ENCODE results near the gene ENOX2.

The ENOX2 gene

DNA sequence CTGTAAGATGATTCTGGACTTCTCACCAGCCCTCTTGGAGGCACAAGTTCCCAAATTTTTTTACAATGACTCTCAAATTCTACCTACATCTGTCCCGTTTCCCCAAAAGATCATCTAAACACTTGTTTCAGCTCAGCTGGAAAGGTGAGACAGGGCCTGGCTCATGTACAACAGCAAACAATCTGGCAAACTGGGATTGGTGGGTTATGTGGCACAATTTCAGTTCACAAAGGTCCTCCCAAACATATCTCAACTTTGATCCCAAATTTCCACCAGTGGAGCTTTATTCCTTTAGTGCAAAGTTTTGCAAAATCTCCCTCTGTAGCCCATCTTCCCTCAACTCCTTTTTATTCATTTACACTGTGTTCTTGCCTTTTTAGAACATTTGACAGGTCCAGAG is 207.1 kb downstream of the ENOX2 start:
- DNase-seq: no peak

DNA sequence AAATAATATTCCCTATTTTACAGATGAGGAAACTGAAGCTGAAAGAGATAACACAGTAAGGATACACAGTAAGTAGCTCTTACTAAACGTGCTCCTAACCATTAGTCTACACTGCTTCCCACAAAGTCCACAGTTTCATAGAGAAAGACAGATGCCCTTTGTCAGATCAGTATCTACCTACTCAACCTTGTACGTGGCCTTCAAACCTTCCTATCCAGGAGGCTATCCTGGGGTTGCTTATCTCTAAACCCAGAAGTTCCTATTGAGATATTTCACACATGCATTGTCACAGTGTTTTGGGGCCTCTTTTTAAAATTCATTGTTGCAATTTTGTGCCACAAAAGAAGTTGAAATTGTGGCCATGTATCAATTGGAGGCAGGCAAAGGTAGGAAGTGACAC is 208.0 kb downstream of the ENOX2 start:
- no peak for DNase-seq

DNA sequence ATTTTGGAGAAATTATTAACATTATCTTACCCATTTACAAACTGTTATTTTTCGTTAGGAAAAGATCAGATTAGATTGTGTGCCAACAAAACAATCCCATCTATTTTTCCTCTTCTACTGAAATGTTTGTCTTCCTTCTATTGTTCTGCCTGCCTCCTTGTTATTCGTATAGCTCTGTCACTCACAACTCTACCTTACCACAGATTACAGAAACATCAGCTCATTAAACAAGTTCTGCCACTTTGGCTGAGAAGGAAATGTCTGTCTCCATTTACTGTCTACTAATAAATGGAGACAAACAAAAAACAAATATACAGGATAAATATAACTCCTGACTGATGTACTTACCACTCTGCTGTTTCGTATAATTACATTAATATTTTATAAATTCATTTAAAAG is 211.4 kb downstream of the ENOX2 start:
- no peak for DNase-seq

DNA sequence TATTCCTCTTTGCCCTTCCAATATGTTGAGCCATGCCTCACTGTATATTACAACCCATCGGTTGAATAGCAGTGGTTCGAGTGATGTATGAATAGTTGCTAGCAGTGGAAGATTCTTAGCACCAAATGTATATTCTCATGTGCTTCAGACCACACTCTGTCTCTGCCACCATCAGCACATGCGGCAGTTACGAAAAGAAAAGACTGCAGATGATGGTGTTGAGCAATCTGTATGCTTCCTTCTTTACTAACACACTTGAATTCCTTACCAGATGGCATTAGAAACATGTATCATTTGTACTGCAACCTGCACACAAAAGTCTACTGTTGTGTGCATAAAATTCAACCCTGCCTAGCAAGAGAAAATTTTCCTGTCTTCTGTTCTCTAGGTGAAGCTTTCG is 214.6 kb downstream of the ENOX2 start:
- no peak for DNase-seq

DNA sequence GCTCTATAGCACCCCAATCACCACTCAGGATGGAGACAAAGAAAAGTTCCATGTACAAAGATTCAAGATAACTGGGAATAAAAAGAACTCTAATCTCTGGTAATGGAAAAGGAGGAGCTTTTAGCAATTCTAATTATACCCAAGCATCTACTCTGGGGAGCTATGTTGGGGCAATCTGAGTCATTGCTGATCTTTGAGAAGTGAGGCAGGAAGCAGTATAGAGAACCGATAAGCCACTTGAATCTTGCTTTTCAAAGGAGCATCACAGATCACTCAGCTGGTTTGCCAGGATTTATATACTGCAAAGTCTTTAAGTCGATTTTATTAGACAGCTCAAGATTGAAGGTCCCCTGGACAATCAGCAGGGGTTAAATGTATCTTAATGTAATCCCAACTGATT is 220.0 kb downstream of the ENOX2 start:
- DNase-seq: no peak

DNA sequence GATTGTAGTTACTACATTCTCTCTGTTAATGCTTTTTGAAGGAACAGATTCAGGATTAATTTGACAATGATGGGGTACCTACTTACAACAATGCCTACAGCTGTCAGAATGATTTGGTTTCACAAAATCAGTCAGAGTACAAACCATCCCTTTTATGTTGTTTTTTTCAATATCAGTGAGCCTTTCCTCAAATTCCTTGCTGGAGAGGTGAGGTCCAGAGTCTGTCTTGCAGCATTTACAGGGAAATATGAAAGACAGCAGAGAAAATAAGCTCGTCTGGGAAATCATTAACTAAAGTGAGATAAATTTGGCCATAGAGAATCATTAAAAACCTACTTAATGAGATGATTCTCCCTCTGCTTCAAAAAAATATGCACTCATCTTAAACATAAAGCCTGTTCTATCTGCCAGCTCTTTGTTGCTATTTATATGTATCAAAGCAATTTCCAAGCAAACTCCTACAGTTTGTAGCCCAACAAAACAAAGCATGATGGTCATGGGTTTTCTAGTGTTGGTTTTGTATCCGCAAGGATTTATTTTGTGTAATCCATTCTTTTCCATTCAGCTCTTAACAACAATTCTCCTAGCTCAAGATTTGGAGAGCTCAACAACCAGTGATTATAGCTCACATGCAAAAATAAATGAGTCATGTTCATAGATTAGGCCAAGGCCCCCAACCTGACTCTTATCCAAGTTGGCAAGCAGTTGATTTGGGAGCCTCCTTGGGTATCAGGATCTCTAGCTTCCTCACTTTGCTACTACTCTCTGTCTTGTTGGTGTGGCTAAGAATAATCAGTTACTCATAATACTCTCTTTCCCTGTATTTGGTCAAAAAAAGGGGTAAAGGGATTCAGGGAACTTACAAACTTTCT is 222.6 kb downstream of the ENOX2 start:
- DNase-seq: no peak

DNA sequence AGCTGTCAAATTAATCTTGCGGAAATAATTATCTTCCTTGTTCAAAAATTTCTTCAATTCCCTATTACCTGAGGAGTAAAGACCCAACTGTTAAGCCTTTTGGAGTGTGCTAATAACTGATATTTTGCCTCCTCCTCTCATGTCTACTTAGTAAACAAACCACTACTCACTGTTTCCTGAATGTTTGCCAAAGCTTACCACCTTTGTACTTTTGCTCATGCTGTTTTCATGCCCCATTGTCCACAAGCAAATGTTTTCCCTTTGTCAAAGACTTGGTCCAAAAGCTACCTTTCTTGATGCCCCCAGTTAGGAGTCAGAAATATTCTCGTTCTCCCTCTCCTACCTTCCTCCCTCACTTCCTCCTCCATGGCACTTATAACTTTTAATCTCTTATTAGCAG is 226.1 kb downstream of the ENOX2 start:
- no peak for DNase-seq

DNA sequence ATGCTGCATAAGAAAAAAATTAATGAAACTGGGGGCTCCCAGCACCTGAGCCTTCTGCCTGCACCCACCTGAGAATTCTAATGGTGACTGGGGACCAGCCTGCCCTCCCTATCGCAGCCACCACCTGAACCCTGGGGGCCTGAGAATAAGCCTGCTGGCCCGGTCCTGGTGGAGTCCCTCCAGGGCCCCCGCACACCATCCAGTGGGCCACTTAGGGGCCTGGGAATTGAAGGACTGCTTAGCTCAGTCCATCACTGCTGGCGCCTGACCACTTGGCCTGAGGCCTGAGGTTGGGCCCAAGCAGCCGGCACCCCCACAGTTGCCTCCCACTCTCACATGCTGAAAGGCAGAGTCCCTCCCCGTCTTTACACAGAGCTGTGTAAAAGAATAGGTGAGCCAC is 230.8 kb downstream of the ENOX2 start:
- DNase-seq: no peak

DNA sequence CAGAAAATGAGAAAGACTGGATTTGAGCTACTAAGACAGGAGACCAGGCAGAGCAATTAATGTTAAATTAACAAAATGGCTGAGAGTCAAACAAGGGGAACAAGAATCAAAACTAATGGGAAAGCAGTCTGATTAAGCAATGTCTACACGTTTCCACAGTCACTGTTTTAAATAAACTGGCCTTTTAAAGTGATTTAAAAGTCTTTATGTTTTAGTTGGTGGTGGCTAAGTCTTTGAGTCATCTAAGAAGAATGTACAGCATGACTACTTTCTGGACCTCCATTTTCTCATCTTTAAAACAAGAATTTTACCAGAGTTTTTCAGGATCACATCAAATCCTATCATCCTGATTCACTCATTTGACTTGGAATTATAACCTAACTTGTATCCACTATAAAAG is 233.8 kb downstream of the ENOX2 start:
- no peak for DNase-seq

DNA sequence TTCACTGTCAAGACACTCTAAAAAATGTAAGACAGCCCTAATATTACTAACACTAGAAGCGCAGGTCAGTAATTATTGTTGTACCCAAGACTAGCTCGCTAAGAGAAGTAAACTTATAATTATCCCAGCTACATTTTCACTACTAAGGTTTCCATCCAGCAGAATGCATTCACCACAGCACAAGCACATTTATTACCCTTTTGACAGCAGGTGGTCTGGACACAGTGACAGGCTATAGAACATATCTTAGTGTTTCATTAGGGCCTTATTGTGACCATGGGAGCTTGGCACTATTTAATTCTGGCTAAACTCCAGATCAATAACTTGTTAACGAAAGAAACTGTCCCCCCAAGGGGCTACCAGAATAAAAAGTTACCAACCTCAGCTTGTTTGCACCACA is 237.7 kb downstream of the ENOX2 start:
- DNase-seq: no peak

DNA sequence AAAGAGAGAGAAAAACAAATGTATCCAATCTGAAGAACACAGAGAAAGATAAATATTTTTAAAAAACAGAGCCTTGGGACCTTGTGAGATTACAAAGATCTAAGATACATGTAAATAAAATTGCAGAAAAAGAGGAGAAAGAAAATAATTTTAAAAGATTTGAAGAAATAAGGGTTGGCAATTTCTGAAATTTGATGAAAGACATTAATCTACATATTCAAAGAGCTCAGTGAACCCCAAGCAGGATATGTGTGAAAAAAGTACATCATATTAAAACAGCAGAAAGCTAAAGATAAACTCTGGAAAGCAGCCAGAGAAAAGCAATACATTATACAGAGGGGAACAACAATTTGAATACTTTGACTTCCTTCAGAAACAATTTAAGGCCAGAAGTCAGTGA is 244.7 kb downstream of the ENOX2 start:
- DNase-seq: no peak

DNA sequence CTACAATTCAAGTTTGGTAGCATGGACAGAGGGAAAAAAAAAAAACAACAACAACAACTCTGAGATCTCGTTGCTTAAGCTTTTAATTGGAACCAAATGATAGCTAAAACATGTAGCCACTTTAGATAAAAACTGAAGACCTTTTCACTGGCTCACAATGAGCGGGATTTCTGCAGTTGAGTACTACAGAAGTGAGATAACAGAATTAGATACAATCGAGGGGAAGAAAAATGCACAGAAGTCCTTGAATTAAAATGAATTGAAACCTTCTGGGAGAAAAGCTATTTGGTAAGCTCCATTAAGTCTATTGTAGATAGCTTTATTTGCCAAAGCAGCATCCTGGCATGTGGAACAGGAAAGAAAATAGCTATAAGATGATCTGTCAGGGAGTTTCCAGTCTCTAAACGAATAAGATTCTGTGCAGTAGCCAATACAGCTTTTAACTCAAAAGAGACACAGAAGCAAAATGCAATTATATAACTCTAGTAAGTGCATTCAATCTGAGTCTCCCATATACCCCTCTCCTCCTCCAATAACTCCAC is 248.5 kb downstream of the ENOX2 start:
- no peak for DNase-seq

DNA sequence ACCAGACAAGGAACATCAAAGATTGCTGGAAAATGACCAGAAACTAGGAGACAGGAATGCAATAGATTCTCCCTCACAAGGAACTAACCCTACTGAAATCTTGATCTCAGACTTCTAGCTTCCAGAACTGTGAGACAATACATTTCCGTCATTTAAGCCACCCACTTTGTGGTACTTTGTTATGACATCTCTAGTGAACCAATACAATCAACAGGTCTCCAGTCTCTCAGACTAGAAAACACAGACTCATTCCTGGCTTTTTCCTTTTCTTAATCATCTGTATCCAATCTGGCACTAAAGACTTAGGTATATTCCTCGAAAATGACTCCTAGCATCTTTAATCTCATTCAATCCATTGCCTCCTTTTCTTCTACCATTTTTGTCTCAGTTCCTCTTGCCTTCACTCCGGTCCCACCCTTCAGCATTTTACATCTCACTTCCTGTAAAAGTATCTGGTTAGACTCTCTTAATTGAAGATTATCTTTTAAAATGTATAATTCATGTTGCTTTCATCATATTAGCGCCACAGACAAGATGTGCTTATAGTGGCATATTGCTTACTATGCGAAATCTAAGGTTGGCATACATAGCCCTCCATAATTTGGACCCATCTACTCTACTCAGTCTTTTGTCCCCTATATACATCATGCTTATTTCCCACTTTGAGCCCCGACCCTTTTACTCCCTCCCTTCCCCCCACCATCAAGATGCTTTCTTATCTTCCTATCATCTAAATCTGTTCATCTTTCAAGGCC is 250.0 kb downstream of the ENOX2 start:
- no peak for DNase-seq

DNA sequence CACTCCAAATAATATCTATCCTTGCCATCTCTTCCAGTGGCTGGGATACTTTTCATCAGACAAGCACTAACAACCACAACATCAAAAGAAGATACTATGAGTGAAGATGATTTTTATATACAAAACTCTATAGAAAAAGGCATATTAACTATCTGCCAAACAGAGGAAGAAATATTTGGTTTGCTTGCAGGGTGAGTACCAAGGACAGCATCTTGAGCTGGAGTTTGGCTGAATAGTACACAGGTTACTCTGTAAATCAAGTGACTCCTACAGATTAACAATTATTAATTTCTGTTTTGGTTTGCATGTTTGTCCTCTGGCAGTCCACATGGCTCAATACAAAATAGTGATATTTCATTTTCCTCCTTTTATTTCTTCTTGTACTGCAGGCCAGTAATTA is 253.3 kb downstream of the ENOX2 start:
- DNase-seq: no peak

DNA sequence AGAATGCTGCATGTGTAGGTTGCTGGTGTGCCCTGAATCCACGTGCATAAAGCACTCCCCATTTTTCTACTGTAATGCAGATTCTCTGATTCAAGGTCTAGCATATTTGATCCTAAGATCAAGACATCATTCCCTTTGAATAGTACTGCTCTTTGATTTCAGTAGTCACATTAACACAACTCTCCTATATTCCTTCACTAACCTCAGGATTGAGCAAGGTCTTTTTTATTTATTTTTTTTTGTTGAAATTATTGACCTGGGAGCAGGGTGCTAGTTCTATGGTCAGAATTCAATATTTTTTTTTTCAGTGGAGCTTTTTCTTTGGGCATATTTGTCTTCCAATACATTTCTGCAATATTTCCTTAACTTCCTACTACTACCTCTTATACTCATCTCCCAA is 255.5 kb downstream of the ENOX2 start:
- DNase-seq: no peak

DNA sequence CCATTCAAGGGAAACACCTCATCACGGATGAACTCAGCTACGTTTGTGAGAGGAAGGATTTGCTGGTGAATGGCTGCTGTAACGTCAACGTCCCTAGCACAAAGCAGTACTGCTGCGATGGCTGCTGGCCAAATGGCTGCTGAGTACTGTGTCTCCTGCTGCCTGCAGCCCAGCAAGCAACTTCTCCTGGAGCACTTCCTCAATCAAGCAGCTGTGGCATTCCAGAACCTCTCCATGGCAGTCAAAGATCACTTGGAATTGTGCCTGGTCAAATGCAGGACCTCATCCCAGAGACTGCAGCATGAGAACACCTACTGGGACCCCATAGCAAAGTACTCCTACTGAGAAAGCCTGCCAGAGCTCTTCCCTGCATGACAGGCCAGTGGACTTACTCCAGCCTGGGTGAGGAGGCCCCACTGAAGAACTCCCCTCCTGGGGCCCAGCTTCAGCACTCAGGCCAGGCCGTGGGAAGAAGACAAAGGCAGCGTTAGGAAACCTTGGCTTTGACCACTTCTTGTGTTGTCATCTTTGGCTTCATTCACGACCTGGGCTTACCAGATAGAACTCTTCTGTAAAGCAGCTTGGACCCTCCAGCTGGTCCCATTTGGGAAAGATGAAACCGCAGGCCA is 256.9 kb downstream of the ENOX2 start:
- DNase-seq: no peak

DNA sequence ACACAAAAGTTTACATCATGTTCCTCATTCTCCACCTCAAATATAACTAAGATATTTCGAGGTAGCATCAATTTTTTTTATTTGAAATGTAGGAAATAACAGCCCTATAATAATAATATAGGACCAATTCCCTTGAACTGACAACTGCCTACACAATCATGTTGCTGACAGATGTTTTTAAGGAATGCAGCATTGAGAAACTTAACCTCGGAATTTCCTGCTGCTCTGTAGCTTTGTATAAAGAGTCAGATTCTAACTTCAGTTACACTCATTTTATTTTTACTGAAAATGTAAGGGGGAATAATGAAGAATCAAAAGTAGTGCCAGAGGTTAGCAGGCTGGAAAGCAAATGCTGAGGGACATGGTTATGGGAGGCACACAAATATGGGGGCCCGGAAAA is 265.4 kb downstream of the ENOX2 start:
- no peak for DNase-seq

DNA sequence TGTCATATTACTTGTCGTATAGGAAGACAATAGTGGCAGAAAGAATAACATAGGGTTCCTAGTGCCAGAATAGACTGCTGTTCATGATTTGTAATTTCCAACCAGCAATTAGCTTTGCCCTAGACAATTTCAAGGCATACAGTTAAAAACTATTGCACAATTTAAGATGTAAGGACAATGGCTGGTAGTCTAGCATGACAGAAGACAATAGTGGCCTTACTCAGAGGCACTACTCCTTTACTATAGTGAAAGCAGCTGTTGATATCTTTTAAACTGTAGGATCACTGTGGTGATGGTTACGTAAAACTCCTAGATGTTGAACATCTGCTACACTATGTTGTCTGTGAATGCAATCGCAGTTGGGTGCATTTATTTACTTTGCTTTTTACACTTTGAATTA is 266.7 kb downstream of the ENOX2 start:
- no peak for DNase-seq

DNA sequence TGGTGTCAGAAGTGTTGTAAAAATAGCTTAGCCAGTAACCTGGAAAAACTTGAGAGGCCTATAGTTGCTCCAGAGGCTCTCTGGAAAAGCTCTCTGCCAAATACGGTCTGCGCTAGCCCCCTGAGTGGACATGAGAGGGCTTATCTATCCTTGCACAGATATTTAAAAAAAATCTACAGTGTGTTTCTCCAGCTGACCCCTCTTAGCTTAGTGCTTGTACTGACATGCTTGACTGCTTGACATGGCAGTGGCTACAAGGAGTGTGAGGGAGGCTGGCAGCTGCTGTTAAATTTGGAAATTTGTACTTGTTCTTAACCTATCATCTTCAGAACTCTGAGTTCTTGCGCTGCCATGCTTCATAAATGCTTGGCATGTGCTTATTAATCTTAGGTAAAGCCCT is 272.0 kb downstream of the ENOX2 start:
- DNase-seq: no peak

DNA sequence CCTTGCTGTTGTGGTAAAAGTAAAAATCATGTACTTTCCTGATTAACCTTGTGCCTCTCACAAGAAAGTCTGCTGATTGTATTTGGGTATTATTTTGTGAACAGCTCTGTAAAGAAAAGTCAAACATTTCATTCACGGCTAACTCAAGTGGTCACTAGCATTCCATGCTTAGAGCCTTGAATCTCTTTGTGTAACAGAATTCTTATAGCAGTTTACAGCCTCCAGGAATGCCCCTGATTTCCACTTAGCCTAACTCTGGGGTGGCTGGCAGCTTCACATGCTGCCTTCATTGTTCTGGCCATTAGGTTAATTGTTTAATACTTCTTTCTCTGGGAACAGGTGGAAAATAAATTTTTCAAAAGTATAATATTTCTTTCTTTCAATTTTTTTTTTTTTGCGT is 274.5 kb downstream of the ENOX2 start:
- no peak for DNase-seq

DNA sequence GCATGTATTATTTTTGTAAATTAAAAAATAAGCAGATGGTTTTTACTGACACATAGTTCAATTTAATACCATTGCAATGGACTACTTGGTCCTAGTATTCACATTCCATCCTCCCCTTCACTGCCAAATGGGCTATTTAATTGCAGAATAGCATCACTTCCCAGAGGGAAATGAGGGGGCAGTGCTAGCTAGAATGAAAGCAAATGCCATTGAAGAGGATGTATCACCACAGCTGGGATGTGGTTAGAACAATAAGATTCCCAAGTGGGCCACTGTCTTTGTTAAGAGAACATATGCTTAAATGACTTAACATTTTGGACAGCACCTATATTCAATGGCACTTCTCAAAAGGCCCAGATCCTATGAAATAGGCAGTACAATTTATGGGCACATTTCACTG is 276.5 kb downstream of the ENOX2 start:
- DNase-seq: no peak

DNA sequence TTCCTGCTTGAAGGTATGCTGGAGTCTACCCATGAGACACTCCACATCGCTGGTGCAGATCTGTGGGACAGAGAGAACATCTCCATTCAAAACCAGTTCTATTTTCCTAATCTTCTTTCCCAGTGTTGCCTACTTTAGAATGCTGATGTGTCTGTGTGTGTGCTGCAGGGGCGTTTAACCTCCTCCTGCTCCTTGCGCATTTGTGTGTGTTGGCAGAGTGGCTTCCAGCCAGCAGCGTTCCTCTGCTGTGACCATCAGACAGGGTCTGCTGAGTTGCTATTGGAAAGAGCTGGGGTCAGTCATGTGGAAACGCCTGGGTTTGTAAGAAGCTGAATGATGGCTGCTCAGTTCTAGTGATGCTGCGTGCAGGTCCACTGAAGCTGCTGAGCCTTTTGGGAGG is 277.6 kb downstream of the ENOX2 start:
- no peak for DNase-seq

DNA sequence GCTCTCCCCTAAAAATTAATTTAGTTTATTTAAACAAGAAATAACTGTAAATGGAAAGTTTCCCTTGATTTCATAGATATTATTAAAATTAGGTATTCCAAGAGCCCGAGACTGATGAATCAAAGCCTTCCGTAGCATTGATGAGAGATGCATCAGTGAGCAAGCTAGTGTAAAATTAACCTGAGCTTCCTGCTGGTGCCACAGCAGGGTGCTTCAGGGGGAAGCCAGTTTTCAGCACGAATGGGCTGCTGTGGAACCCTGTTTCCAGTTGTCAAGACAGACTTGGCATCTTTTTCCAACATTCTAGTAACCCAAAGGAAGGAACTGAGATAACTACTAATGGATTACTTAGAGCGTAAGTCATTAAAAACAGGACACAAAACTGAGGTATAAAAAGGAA is 279.5 kb downstream of the ENOX2 start:
- DNase-seq: no peak

DNA sequence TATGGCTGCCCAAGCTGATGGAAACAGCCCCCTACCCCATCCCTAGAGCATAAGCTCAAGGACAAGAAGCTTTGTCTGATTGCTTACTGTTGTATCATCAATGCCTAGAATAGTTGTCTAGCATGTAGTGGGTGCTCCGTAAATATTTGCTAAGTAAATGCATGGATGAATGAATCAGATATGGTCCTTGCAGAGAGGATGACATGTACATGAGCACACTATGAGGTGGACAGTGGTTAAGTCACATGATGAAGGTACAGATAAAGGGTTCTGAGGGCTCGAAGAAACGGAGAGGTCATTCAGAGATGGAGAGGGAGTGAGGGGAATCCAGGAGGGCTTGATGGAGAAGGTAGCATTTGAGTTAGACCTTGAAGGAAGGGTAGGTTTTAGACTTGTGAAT is 287.1 kb downstream of the ENOX2 start:
- no peak for DNase-seq

Data from activated CD8-positive, alpha-beta memory T cell treated with anti-CD3 and anti-CD28 coated beads, Interleukin-2, amount 50 U/mL, for 4 hours (primary cell).